ENCODE data around the gene KCNIP3. TPM values are rescaled to one million over a fixed set of nuclear protein-coding genes. Genes with fewer than 3 reads are reported as not detected.

Gene KCNIP3
- total and polyA plus RNA-seq, 2 donors (not counting 1 experiment from before 2014, with no cell fraction given), result not detected

DNA sequence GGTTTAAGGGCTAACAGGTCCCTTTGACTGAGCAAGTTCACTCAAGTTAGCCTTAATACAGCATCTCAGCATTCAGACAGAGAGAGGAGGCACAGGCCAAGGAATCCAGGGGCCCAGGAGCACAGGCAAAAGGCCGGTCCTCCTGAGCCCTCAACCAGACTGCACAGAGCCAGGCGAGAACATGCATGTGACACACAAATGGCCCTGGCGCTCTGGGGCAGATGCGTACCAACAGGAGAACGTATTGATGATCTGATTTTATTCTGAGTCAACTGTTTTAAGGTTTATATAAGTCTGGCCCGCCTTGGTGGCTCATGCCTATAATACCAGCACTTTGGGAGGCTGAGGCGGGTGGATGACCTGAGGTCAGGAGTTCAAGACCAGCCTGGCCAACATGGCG is 34.9 kb downstream of the KCNIP3 start:
- CTCF ChIA-PET, result no interaction called here
- Histone ChIP-seq H3K4me2 (replicated peaks; ENCODE audit: low read depth, low read length, poor library complexity, severe bottlenecking) (no peak overlapping the region), H3K9me3 (ENCODE audit: control extremely low read depth in 1 of 3, control insufficient read depth in 2 of 3, insufficient read depth in 1 of 3, low read length in 2 of 3) (no peaks in the 10 kb centered on the region), H3K9ac (ENCODE audit: low read length) (no peak overlapping the region), H3K79me2 (ENCODE audit: control insufficient read depth, insufficient read depth, low read length) (no peaks in the 10 kb centered on the region), H3K27ac (ENCODE audit: low read length in 2 of 2) (no peak overlapping the region), H3K4me1 (ENCODE audit: control insufficient read depth in 2 of 2, insufficient read depth in 2 of 2, low read length in 2 of 2) (no peaks in the 10 kb centered on the region), H4K20me1 (ENCODE audit: control insufficient read depth, insufficient read depth, low read length, poor library complexity, severe bottlenecking) (no peaks in the 10 kb centered on the region), H2AFZ (ENCODE audit: insufficient read depth, low read depth, low read length, poor library complexity, severe bottlenecking) (no peak overlapping the region), H3K4me3 (ENCODE audit: control extremely low read depth in 1 of 5, extremely low read depth in 1 of 5, insufficient read depth in 1 of 5, low read depth in 2 of 5, low read length in 4 of 5) (no peak overlapping the region), H3K27me3 (replicated peaks in 1 of 4; ENCODE audit: control extremely low read depth in 1 of 4, control insufficient read depth in 3 of 4, insufficient read depth in 4 of 4, low read length in 3 of 4) (no peaks in the 10 kb centered on the region), H3K36me3 (replicated peaks in 1 of 2; ENCODE audit: control extremely low read depth in 1 of 2, control insufficient read depth in 1 of 2, extremely low read depth in 1 of 2, insufficient read depth in 2 of 2, low read length in 1 of 2) (no peaks in the 10 kb centered on the region)
- intact Hi-C loops (cut with micrococcal nuclease), result no loop called here
- H3K4me1 Mint-ChIP-seq, result no peaks in the 10 kb centered on the region
- no peak for ATAC-seq (ENCODE audit: low read depth)
- no peak overlapping the region for H3K4me3 Mint-ChIP-seq
- WGBS (ENCODE audit: insufficient coverage), result 98% methylated on average over 6 of the region's 8 CpGs
- H3K27me3 Mint-ChIP-seq, result no peaks in the 10 kb centered on the region
- no peak overlapping the region for H3K27ac Mint-ChIP-seq
- no peaks in the 10 kb centered on the region for H3K9me3 Mint-ChIP-seq (ENCODE audit: insufficient read depth)
- no peak for DNase-seq
- POLR2A ChIA-PET, result no interaction called here
- TF ChIP-seq, protein P1, sequence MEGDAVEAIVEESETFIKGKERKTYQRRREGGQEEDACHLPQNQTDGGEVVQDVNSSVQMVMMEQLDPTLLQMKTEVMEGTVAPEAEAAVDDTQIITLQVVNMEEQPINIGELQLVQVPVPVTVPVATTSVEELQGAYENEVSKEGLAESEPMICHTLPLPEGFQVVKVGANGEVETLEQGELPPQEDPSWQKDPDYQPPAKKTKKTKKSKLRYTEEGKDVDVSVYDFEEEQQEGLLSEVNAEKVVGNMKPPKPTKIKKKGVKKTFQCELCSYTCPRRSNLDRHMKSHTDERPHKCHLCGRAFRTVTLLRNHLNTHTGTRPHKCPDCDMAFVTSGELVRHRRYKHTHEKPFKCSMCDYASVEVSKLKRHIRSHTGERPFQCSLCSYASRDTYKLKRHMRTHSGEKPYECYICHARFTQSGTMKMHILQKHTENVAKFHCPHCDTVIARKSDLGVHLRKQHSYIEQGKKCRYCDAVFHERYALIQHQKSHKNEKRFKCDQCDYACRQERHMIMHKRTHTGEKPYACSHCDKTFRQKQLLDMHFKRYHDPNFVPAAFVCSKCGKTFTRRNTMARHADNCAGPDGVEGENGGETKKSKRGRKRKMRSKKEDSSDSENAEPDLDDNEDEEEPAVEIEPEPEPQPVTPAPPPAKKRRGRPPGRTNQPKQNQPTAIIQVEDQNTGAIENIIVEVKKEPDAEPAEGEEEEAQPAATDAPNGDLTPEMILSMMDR (IDR thresholded peaks at IDR 0.05), result no peak
- TF ChIP-seq EZH2 (IDR thresholded peaks at IDR 0.05; ENCODE audit: borderline replicate concordance, insufficient read depth, low read depth, low read length, poor library complexity, severe bottlenecking), result no peak

- no peak overlapping the region for H3K4me3 Mint-ChIP-seq
- intact Hi-C loops (cut with micrococcal nuclease), result no loop called here
- Histone ChIP-seq H4K20me1 (ENCODE audit: control insufficient read depth, insufficient read depth, low read length, poor library complexity, severe bottlenecking) (no peaks in the 10 kb centered on the region), H3K79me2 (ENCODE audit: control insufficient read depth, insufficient read depth, low read length) (no peaks in the 10 kb centered on the region), H3K9me3 (ENCODE audit: control extremely low read depth in 1 of 3, control insufficient read depth in 2 of 3, insufficient read depth in 1 of 3, low read length in 2 of 3) (peaks cover 0 to 2% (median 0%) of the 10 kb centered on the region in 3 donors), H3K27ac (ENCODE audit: low read length in 2 of 2) (no peak overlapping the region), H3K4me2 (replicated peaks; ENCODE audit: low read depth, low read length, poor library complexity, severe bottlenecking) (no peak overlapping the region), H2AFZ (ENCODE audit: insufficient read depth, low read depth, low read length, poor library complexity, severe bottlenecking) (no peak overlapping the region), H3K36me3 (replicated peaks in 1 of 2; ENCODE audit: control extremely low read depth in 1 of 2, control insufficient read depth in 1 of 2, extremely low read depth in 1 of 2, insufficient read depth in 2 of 2, low read length in 1 of 2) (no peaks in the 10 kb centered on the region), H3K27me3 (replicated peaks in 1 of 4; ENCODE audit: control extremely low read depth in 1 of 4, control insufficient read depth in 3 of 4, insufficient read depth in 4 of 4, low read length in 3 of 4) (peaks cover 0 to 5% (median 0%) of the 10 kb centered on the region in 4 experiments), H3K4me3 (ENCODE audit: control extremely low read depth in 1 of 5, extremely low read depth in 1 of 5, insufficient read depth in 1 of 5, low read depth in 2 of 5, low read length in 4 of 5) (no peak overlapping the region), H3K9ac (ENCODE audit: low read length) (no peak overlapping the region), H3K4me1 (ENCODE audit: control insufficient read depth in 2 of 2, insufficient read depth in 2 of 2, low read length in 2 of 2) (no peaks in the 10 kb centered on the region)
- H3K4me1 Mint-ChIP-seq, result no peaks in the 10 kb centered on the region
- no peak for DNase-seq
- ChIA-PET CTCF (no interaction called here), POLR2A (no interaction called here)
- ATAC-seq (ENCODE audit: low read depth), result no peak
- no peak overlapping the region for H3K27ac Mint-ChIP-seq
- TF ChIP-seq, protein P1 (IDR thresholded peaks at IDR 0.05), result no peak
- no peak for TF ChIP-seq EZH2 (IDR thresholded peaks at IDR 0.05; ENCODE audit: borderline replicate concordance, insufficient read depth, low read depth, low read length, poor library complexity, severe bottlenecking)
- 78% methylated on average over 7 of the region's 7 CpGs for WGBS (ENCODE audit: insufficient coverage)
- no peaks in the 10 kb centered on the region for H3K9me3 Mint-ChIP-seq (ENCODE audit: insufficient read depth)
- peaks cover 4% of the 10 kb centered on the region for H3K27me3 Mint-ChIP-seq
These were observed 35.9 kb downstream of the KCNIP3 start for GRCh38 chr2:95333056-95333455.

All from B cell (primary cell).